ENCODE data around the gene RNF20.
A peak's percentile ranks its signal among the peaks of the same experiment; 100 is the strongest.
"Not testable (repeated sequence)": the region's sequence is repeated elsewhere in the genome, so short reads cannot be mapped to it uniquely, and the experiment has no call there.

The RNF20 gene

DNA sequence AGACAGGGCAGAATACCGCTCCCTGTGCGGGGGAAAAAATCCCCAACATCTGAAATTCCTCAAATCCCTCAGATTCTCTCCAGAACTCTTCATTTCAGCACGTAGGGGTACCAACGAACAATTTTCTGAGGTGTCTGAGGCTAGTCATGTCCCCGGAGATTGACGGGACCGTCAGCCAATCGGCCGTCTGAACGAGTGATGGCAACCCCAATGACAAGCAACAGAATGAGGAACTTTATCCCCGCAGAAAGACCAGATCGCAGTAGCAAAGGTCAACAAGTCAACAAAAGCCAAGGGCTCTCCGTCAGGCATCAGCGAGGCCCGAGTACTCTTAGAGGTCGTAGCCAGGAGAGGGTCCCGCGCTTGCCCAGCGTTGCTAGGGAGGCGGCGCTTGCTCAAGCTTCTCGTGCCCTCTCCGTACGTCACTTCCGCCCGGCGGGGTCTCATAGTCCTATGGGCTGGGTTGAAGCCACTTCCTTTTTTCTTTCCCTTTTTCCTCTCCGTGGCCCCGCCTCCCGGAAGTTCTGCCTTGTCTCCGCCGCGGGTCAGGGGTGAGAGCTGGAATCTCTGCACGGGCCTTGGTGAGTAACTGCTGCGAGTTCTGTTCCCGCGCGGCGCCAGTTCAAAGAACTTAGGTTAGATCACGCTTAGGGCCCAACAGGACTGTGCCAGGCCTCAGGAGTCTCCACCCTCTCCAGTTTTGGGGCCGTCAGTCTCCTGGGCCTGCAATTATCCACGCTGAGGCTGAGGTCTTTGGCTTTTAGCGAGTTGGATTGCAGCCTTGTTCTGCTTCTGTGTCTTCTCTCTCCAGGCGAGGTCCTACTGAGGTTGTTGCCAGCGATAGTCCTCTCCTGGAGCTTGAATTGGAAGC lies at the start of gene RNF20:
TSS of gene RNF20 (plus strand) at position 520 of the 871 bp plus-strand sequence. CDS start 1,571 bp downstream, outside the sequence.
- H3K4me3 ChIP-seq (ENCODE audit: low read depth, low read length): peak within 1 kb of the TSS; percentile 98

GRCh38 chr9:101484046-101484445 lies 49.6 kb upstream of the RNF20 start:
- no peak overlapping the region for H3K4me3 ChIP-seq (ENCODE audit: low read depth, low read length)

GRCh38 chr9:101485924-101486692 lies 47.5 kb upstream of the RNF20 start:
- peak overlapping the region; percentile 75 for H3K4me3 ChIP-seq (ENCODE audit: low read depth, low read length)

GRCh38 chr9:101486693-101487442 lies 46.8 kb upstream of the RNF20 start:
- H3K4me3 ChIP-seq (ENCODE audit: low read depth, low read length): peak overlapping the region; percentile 75

GRCh38 chr9:101487443-101487840 lies 46.2 kb upstream of the RNF20 start:
- no peak overlapping the region for H3K4me3 ChIP-seq (ENCODE audit: low read depth, low read length)

DNA sequence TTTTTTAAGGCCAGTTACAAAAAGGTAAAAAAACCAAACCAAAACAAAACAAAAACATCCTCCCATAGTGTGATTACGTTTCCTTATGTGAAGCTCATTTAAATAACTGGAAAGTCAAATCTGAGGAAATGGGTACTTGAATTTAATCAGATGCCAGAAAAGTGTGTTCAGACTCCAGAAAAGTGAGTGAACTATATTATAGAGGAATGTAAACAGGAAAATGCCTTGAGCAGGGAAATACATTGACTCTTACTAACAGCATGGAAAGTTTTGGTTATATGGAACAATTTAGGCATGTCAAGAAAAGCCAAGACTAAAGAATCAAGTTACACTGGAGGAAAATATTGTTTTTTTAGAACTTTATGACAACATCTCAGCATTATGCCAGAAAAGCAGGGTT lies 37.8 kb upstream of the RNF20 start:
- H3K4me3 ChIP-seq (ENCODE audit: low read depth, low read length): no peak overlapping the region

DNA sequence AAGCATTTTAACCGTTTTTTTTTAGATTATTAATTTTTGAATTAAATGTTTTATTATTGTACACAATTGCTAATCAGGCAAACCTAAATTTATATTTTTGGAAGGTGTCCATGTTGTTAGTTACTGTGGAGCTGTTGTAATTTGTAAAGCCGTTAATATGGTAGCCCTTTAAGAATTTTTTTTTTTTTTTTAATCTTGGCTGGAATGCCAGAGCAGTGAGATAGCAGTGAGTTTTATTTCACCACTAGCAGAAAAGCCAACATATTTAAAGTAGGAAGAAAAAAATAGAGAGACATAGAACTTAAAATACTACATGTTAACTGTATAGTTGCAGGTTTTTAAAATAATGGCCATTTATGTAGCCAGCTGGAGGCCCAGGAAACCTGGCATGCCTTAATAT lies 35.3 kb upstream of the RNF20 start:
- no peak overlapping the region for H3K4me3 ChIP-seq (ENCODE audit: low read depth, low read length)

- no peak overlapping the region for H3K4me3 ChIP-seq (ENCODE audit: low read depth, low read length)
These were observed 29.5 kb upstream of the RNF20 start for GRCh38 chr9:101504188-101504587.

GRCh38 chr9:101508211-101508610 lies 25.4 kb upstream of the RNF20 start:
- H3K4me3 ChIP-seq (ENCODE audit: low read depth, low read length): no peak overlapping the region

GRCh38 chr9:101509572-101509971 lies 24.1 kb upstream of the RNF20 start:
- H3K4me3 ChIP-seq (ENCODE audit: low read depth, low read length): no peak overlapping the region

DNA sequence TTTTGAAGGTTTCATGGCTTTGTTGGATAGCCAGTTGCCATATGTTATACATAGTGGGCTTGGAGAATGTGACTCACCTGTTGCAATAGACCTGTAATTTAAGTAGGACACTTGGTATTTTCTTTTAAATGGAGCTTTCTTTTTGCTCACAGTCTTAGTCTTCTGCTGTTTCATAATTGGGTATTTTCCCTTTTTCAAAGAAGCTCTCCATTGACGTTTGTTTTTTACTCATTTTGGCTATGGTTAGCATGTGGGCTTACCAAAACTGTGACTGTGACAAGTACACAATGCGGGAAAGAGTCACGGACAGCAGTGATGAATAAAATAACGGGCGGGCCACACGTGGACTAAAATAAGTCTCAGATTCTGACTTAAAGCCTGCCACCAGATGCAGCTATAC lies 23.2 kb upstream of the RNF20 start:
- H3K4me3 ChIP-seq (ENCODE audit: low read depth, low read length): no peak overlapping the region

GRCh38 chr9:101511009-101511408 lies 22.6 kb upstream of the RNF20 start:
- no peak overlapping the region for H3K4me3 ChIP-seq (ENCODE audit: low read depth, low read length)

DNA sequence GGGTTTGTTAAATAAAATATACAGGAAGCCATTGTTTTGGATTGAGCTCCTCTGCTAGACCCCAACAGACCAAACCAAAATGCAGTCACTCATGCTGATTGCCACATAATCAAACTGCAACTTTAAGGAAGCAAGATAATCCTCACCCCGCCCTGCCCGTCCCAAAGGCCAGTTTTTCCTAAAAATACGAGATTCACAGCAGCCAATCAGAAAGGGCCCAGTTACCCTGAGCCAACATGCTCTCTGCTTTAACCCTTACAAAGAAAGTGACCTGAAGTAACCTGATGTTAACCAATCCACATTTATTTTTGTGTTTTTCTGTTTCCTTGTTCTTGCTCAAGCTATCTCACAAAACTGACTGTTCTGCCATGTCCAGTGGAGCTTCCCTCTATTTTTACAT lies 21.5 kb upstream of the RNF20 start:
- H3K4me3 ChIP-seq (ENCODE audit: low read depth, low read length): no peak overlapping the region

GRCh38 chr9:101513351-101513750 lies 20.3 kb upstream of the RNF20 start:
- no peak overlapping the region for H3K4me3 ChIP-seq (ENCODE audit: low read depth, low read length)

DNA sequence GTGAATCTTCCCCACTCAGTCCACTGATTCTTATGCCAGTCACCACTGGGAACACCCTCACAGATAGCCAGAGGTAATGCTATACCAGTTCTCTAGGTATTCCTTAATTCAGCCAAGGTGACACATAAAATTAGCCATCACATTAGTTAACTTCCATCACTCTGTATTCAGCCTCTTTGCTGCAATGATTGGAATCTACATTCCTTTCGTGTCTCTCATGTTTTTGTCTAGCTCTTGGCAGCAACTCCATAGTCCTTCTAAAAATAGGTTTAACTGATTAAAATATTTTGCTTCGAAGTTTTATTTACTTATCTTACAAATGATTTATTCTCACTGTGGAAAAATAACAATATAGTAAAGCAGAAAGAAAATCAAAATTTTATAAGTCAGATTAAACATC lies 19.6 kb upstream of the RNF20 start:
- H3K4me3 ChIP-seq (ENCODE audit: low read depth, low read length): no peak overlapping the region

DNA sequence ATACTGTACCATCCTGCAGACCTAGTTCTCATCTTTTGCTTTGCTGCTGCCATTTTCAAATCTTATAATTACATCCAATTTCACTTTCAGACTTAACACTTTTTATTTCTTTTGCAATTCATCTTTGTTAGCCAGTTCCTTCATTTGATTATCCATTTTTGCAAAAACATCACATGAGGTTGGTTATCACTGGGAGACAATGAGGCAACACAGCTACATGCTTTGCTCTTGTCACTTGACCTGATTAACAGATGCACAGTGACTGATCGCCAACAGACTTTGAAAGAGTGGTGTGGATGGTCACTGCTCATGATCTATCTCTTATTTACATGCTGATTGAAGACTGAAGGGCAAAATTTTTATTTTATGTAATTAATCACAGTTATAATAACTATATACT lies 17.0 kb upstream of the RNF20 start:
- no peak overlapping the region for H3K4me3 ChIP-seq (ENCODE audit: low read depth, low read length)

DNA sequence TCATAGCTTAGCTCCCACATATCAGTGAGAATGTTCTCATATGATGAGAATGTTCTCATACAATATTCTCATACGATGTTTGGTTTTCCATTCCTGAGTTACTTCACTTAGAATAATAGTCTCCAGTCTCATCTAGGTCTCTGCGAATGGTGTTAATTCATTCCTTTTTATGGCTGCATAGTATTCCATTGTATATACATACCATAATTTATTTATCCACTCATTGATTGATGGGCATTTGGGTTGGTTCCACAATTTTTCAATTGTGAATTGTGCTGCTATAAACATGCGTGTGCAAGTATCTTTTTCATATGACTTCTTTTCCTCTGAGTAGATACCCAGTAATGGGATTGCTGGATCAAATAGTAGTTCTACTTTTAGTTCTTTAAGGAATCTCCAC lies 15.2 kb upstream of the RNF20 start:
- not testable (repeated sequence) for H3K4me3 ChIP-seq (ENCODE audit: low read depth, low read length)

GRCh38 chr9:101524371-101524770 lies 9.3 kb upstream of the RNF20 start:
- no peak overlapping the region for H3K4me3 ChIP-seq (ENCODE audit: low read depth, low read length)

DNA sequence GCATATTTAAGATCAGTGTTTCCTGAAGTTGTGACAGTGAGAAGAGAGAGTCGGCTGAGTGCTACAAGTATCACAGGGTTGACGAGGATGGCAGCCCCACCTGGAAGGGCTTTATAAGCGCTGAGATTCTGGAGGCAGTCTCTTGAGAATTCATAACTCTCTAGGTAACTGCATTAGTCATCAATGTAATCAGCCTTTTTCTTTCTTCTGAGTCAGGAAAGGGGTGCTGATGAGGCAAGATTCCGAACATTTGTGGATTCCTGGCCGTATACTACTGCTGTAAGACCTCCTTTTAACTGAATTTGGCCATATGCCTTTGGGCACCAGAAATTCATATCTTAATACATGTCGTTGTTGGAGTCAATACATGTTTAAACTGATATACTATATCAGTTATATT lies 6.6 kb upstream of the RNF20 start:
- H3K4me3 ChIP-seq (ENCODE audit: low read depth, low read length): no peak overlapping the region

GRCh38 chr9:101528015-101528414 lies 5.6 kb upstream of the RNF20 start:
- no peak overlapping the region for H3K4me3 ChIP-seq (ENCODE audit: low read depth, low read length)

DNA sequence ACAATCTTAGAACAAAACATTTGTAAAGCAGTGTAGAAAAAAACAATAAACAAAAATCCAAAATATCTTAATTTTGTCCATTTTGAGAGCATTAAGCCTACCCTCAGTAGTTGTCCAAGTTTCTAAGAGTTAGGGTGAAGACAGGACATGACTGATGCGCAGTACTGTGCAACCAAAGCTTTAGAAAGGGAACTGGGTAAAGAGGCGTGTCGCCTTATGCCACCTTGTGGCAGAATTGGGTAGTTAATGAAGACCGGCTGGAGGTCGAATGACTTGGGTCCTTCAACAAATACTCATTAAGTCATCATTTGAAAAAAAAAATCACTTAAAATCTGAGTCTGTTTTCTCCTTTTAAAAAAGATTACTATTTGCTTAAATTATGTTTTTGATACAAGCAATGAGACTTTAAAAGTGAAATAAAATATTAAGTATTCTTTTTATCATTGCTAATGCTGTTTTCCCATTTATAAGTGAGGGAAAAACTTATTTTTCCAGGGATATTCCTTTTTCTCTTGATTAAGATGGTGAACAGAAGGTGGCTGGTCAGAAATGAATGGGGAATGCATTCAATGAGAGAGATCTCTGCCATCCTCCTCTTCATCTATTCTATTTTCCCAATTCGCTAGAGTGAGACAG lies 3.5 kb upstream of the RNF20 start:
- H3K4me3 ChIP-seq (ENCODE audit: low read depth, low read length): no peak overlapping the region

All from iPS-11a (cell line).